Activated T-cell treated with anti-CD3 and anti-CD28 coated beads, Interleukin-2, amount 50 U/mL, for 4 hours (primary cell): ENCODE measurements around the gene RAPGEF3. TPM values are rescaled to one million over a fixed set of nuclear protein-coding genes. Genes with fewer than 3 reads are reported as not detected.

Experiments
- ATAC-seq, 2 donors: fragments of 200-7000 bp; cut with Tn5 transposase; one replicate each; pipeline ENCODE4 v1.10.0; 2021
- DNase-seq: peaks from one replicate; pipeline ENCODE4 v3.0.0-alpha.2; 2020
- H3K27me3 Mint-ChIP-seq: one replicate; pipeline ENCODE4 v1.8.0; 2021; ENCODE audit warnings: low read depth, mixed read lengths
- H3K36me3 Mint-ChIP-seq: one replicate; pipeline ENCODE4 v1.8.0; 2022; ENCODE audit warnings: mixed read lengths; ENCODE audit not compliant: insufficient read depth
- H3K4me1 Mint-ChIP-seq: one replicate; pipeline ENCODE4 v1.8.0; 2021; ENCODE audit warnings: low read depth, mixed read lengths
- H3K4me3 Mint-ChIP-seq: one replicate; pipeline ENCODE4 v1.8.0; 2021; ENCODE audit warnings: mild to moderate bottlenecking, moderate library complexity, mixed read lengths
- H3K9me3 Mint-ChIP-seq: one replicate; pipeline ENCODE4 v1.8.0; 2021; ENCODE audit warnings: mixed read lengths
- total RNA-seq, 3 donors: library from RNA; stranded (reverse); gene quantifications; one replicate each; pipeline ENCODE4 v1.2.1, GENCODE V29; 2021

RAPGEF3 gene
- total RNA-seq, 3 donors from 2014 or later = 0.55 to 1.3 (median 0.66) TPM

DNA sequence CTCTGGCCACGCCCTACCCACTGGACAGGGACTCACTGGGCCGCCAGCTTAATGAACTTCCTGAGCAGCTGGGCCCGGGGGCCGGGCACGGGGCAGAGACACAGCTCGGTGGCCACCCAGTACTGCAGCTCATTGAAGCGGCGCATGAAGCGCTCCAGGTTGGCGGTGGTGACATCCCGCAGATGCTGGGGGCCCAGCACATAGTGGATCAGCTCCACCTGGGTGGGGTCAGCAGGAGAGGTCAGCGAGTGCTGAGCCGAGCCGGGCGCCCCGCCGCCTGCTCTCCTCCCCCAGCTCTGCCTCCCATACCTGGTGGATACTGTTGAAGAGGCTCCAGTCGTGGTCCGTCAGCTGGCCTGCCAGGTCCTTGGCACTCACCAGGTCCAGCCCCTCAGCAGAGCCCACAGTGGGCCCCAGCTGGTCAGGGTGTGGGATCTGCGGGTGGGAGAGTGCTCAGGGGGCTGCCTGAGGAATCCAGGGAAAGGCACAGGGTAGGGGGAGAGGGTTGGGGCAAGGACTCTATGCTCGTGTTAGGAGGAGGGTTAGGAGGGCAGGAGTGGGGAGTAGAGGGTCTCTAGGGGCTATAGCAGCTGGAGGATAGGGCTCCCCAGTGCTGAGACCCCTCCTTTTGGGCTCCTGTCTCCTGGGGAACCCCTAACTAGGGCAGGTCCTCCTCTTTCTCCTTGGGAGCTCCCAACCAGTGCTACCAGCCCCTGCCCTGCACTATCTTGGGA, 17.9 kb downstream of the RAPGEF3 start:
- no peaks in the 10 kb centered on the region for H3K27me3 Mint-ChIP-seq
- no peak for DNase-seq
- peaks cover 24% of the 10 kb centered on the region for H3K4me1 Mint-ChIP-seq
- no peaks in the 10 kb centered on the region for H3K9me3 Mint-ChIP-seq
- H3K4me3 Mint-ChIP-seq = no peak overlapping the region
- no peaks in the 10 kb centered on the region for H3K36me3 Mint-ChIP-seq
- ATAC-seq = peak in 1 of 2 donors; percentile 8

DNA sequence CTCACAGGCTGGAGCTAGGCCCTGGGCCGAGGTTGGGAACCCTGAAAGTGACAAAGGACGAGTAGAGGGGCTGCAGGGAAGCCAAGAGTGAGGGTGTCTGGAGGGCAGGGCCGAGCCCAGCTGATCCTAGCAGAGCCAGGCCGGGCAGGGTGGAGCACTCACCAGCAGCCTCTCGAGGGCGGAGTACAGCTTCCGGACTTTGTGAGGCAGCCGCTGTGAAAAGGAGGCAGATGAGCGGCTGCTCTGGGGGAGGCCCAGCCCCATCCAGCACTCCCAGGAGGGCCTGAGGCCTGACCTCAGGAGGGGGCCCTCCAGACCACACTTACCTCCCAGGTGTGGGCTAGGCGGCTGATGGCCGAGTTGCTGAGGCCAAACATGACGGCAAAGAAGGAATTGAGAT, 18.7 kb downstream of the RAPGEF3 start:
- peaks cover 24% of the 10 kb centered on the region for H3K4me1 Mint-ChIP-seq
- no peaks in the 10 kb centered on the region for H3K36me3 Mint-ChIP-seq
- no peaks in the 10 kb centered on the region for H3K9me3 Mint-ChIP-seq
- DNase-seq = no peak
- no peaks in the 10 kb centered on the region for H3K27me3 Mint-ChIP-seq
- no peak overlapping the region for H3K4me3 Mint-ChIP-seq
- no peak for ATAC-seq

DNA sequence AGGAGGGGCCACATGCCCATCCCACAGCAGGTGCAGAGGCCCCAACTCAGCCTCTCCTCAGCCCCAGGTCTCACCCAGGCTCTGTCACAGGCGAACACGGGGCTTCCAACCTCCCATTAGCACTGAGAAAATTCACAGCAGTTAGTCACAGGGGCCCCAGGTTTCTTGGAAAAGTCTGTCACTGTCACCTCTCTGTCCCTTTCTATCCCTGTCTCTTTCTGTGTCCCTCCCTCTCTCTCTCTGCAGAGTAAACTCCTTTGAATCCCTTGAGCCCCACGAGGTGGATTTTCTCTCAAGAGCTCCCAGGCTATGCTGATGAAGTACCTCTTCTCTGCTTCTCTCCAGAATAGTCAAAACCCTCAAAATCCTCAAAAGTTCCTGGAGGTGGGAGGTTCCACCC, 19.4 kb downstream of the RAPGEF3 start:
- no peak for DNase-seq
- Mint-ChIP-seq H3K4me3 (no peak overlapping the region), H3K4me1 (peaks cover 24% of the 10 kb centered on the region), H3K27me3 (no peaks in the 10 kb centered on the region), H3K36me3 (no peaks in the 10 kb centered on the region), H3K9me3 (no peaks in the 10 kb centered on the region)
- ATAC-seq = no peak

DNA sequence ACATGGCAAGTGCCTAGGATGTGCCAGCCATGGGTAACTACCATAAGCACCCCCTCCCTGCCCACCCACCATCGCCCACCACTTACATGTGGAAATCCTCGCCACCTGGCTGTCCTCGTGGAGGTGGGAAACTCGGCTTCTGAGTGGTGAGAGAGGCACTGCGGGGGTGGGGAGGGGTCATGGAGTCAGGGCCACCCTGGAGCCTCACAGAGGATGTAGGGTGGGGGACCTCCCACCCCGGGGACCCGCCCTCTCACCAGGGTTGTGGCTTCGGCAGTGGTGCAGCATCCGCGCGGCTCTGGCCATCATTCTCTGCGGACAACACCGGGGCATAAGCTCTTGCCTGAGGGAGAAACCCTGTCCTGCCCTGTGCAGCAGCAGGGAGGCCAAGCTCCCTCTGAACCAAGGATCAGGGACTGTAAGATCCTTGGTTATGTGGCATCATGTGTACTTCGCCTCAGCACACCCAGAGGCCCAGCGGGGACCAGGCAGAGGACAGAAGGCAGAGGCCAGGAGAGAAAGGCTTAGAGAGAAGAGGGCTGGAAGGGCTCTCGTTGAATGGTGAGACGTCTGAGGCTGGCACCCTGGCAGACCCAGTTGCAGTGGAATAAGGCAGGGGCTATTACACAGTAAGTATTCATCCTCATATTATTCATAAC, 20.6 kb downstream of the RAPGEF3 start:
- DNase-seq (no peak), ATAC-seq (no peak)
- Mint-ChIP-seq H3K4me3 (no peak overlapping the region), H3K9me3 (no peaks in the 10 kb centered on the region), H3K36me3 (no peaks in the 10 kb centered on the region), H3K27me3 (no peaks in the 10 kb centered on the region), H3K4me1 (peaks cover 24% of the 10 kb centered on the region)

DNA sequence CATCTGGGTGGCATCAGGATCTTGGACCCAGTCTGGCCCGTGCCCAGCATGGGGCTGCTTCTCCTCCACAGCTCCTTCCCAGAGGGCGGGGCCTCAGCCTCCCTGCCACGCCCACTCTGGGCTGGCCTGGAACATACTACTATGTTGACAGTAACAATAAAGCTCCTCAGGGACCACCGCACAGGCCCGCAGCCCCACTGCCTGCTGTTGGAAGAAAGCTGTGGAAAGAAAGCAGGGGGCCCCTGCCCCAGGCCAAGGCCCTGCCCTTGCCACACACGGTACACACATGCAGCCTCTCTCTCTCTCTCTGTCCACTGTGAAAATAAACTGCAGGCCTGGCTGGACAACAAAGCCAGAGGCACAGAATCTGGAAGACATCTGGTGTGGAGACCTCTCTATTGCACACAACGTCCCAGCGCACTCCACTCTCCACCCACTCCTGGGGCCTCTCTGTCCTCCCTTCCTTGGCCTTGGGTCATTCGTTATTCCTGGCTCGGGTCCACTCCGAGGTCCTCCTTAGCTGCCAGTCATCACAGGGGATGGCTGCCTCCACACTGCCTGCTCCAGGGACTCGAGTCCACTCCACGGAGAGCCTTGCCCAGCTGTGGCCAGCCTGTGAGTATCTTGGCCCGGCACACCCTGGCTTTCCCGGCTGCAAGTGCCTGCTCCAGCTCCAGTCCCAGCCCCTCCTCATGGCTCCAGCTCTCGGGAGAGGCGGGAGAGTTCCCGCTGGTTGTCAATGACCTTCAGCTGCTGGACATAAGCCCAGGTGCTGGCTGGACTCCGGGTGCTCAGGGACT, 21.6 kb downstream of the RAPGEF3 start:
- H3K27me3 Mint-ChIP-seq = no peaks in the 10 kb centered on the region
- H3K4me3 Mint-ChIP-seq = no peak overlapping the region
- ATAC-seq (no peak), DNase-seq (no peak)
- peaks cover 22% of the 10 kb centered on the region for H3K4me1 Mint-ChIP-seq
- H3K9me3 Mint-ChIP-seq = no peaks in the 10 kb centered on the region
- no peaks in the 10 kb centered on the region for H3K36me3 Mint-ChIP-seq

DNA sequence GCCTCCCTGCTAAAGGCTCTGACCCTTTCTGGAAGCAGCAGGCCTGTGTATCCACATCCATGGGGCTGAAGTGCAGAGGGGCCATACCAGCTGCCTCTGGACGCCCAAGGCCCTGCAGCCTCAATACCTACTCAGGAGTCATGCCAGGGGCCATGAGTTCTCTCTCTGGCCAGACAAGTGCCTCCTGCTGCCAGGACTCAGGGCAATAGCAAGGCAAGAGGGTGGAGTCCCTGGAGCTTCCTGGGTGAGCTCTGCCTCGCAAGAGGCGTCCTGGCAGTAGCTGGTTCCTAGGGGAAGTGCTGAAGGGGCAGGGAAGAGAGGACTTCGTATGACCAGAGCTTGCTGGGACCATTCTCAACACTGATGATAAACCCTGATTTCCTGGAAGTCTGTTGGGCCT, 22.5 kb downstream of the RAPGEF3 start:
- Mint-ChIP-seq H3K9me3 (no peaks in the 10 kb centered on the region), H3K27me3 (no peaks in the 10 kb centered on the region), H3K4me1 (peaks cover 17% of the 10 kb centered on the region), H3K4me3 (no peak overlapping the region), H3K36me3 (no peaks in the 10 kb centered on the region)
- DNase-seq (no peak), ATAC-seq (no peak)

DNA sequence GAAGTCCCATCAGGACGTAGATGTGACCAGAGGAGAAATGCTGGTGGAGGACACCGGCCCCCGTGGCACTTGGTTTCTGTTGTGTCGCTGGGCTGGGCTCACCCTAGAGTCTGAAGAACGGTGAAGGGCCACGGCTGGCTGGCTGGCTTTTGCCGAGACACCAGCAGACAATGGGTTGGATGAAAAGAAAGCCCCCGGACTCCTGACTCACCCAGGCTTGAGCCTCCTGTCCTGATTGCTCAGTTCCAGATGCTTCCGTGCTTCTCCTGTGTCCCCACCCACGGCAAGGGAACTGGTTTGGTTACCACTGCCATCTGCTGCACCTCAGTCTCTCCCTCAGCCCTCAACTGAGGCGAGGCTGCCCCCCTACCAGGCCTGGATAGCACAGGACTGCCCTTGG, 23.0 kb downstream of the RAPGEF3 start:
- Mint-ChIP-seq H3K27me3 (no peaks in the 10 kb centered on the region), H3K36me3 (no peaks in the 10 kb centered on the region), H3K4me1 (peaks cover 12% of the 10 kb centered on the region), H3K4me3 (no peak overlapping the region), H3K9me3 (no peaks in the 10 kb centered on the region)
- no peak for DNase-seq
- ATAC-seq = no peak

GRCh38 chr12:47734725-47735480, 23.8 kb downstream of the RAPGEF3 start:
- Mint-ChIP-seq H3K4me1 (peaks cover 7% of the 10 kb centered on the region), H3K27me3 (no peaks in the 10 kb centered on the region), H3K4me3 (no peak overlapping the region), H3K9me3 (no peaks in the 10 kb centered on the region), H3K36me3 (no peaks in the 10 kb centered on the region)
- DNase-seq (no peak), ATAC-seq (no peak)

DNA sequence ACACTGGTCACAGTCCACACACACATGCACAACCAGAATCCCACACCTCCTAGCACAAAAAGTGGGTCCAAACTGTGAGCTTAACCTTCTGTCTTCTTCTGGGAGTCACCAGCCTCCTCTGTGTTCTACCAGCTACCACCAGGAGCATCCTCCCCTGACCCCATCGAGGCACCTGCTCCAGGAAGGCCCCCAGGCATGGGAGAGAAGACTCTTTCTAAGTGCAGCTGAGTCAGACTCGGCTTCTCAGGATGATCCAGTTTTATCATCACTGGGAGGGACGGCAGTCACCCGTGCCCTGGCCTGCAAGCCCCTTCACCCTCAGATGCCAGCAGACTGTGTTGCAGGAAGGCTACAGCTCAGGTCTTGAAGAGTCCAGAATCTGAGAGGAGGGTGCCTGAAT, 25.5 kb downstream of the RAPGEF3 start:
- DNase-seq (no peak), ATAC-seq (no peak)
- H3K4me3 Mint-ChIP-seq = no peak overlapping the region
- no peaks in the 10 kb centered on the region for H3K27me3 Mint-ChIP-seq
- no peaks in the 10 kb centered on the region for H3K36me3 Mint-ChIP-seq
- H3K4me1 Mint-ChIP-seq = peaks cover 2% of the 10 kb centered on the region
- H3K9me3 Mint-ChIP-seq = no peaks in the 10 kb centered on the region

GRCh38 chr12:47732504-47732903, 26.2 kb downstream of the RAPGEF3 start:
- peaks cover 2% of the 10 kb centered on the region for H3K4me1 Mint-ChIP-seq
- H3K36me3 Mint-ChIP-seq = no peaks in the 10 kb centered on the region
- H3K27me3 Mint-ChIP-seq = no peaks in the 10 kb centered on the region
- ATAC-seq = no peak
- no peak for DNase-seq
- no peaks in the 10 kb centered on the region for H3K9me3 Mint-ChIP-seq
- H3K4me3 Mint-ChIP-seq = no peak overlapping the region

GRCh38 chr12:47731723-47732122, 27.0 kb downstream of the RAPGEF3 start:
- H3K9me3 Mint-ChIP-seq = no peaks in the 10 kb centered on the region
- no peaks in the 10 kb centered on the region for H3K27me3 Mint-ChIP-seq
- no peaks in the 10 kb centered on the region for H3K4me1 Mint-ChIP-seq
- H3K4me3 Mint-ChIP-seq = no peak overlapping the region
- no peaks in the 10 kb centered on the region for H3K36me3 Mint-ChIP-seq
- DNase-seq (no peak), ATAC-seq (no peak)

GRCh38 chr12:47730341-47730744, 28.3 kb downstream of the RAPGEF3 start:
- H3K36me3 Mint-ChIP-seq = no peaks in the 10 kb centered on the region
- DNase-seq = no peak
- ATAC-seq = no peak
- no peaks in the 10 kb centered on the region for H3K4me1 Mint-ChIP-seq
- no peak overlapping the region for H3K4me3 Mint-ChIP-seq
- H3K27me3 Mint-ChIP-seq = no peaks in the 10 kb centered on the region
- no peaks in the 10 kb centered on the region for H3K9me3 Mint-ChIP-seq

DNA sequence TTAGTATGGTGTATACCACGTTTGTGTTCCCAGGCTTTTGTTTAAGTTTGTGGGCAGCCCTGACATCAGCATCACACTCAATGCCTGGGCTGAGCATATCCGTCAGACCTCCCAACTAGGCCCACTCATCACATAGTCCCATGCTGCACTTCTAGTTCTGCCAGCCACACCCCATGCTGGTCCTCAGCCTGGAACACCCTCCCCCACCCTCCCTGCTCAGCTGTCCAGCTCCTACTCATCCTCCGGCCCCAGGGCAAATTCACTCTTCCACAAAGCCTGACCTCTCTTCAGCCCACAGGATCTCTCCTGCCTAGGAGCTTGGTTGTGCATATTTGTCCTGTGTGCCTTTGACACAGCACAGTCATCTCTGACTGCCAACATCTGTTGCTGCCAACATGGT, 29.4 kb downstream of the RAPGEF3 start:
- ATAC-seq (no peak), DNase-seq (no peak)
- H3K27me3 Mint-ChIP-seq = no peaks in the 10 kb centered on the region
- no peaks in the 10 kb centered on the region for H3K4me1 Mint-ChIP-seq
- no peak overlapping the region for H3K4me3 Mint-ChIP-seq
- no peaks in the 10 kb centered on the region for H3K36me3 Mint-ChIP-seq
- H3K9me3 Mint-ChIP-seq = no peaks in the 10 kb centered on the region

DNA sequence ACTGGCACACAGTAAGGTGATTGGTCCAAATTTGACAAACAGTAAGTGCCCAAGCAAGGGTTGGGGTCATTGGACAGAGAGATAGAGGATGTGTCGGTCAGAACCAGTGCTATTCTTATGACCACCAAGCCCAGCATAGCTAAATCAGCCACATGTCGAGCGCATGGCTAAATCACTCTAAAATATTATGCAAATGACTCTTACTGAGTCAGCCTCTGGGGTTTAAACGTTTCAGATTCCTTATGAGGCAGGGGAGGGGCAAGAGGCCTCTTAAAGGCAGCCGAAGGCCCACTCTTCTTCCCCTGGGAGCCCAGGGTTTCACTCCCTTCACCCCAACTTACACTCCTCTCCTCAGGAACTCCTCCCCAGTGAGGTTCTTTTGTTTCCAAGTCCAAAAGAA, 32.8 kb downstream of the RAPGEF3 start:
- ATAC-seq = peak; percentile 65 to 66
- Mint-ChIP-seq H3K4me1 (peaks cover 18% of the 10 kb centered on the region), H3K9me3 (no peaks in the 10 kb centered on the region), H3K27me3 (no peaks in the 10 kb centered on the region), H3K36me3 (peaks cover 3% of the 10 kb centered on the region), H3K4me3 (no peak overlapping the region)
- no peak for DNase-seq
